B cell (primary cell): ENCODE results near the gene BTG2.

Experiments used
- CTCF ChIP-seq: fragments of 200-600 bp; IDR thresholded peaks from one replicate; pipeline ENCODE4 v1.8.0; 2022; ENCODE audit warnings: antibody characterized with exemption, mild to moderate bottlenecking
- EZH2 ChIP-seq: IDR thresholded peaks from 2 replicates; pipeline ENCODE4 v1.6.1; 2012; ENCODE audit warnings: borderline replicate concordance, low read depth, mild to moderate bottlenecking, moderate library complexity, low read length; ENCODE audit not compliant: insufficient read depth, poor library complexity, severe bottlenecking

GRCh38 chr1:203265541-203265940, 39.8 kb upstream of the BTG2 start:
- TF ChIP-seq EZH2 (no peak), CTCF (no peak)
